GM19395 (cell line): ENCODE results near the gene TMEM250.
"Not testable (repeated sequence)": the region's sequence is repeated elsewhere in the genome, so short reads cannot be mapped to it uniquely, and the experiment has no call there.

Experiments
- ATAC-seq: cut with Tn5 transposase; IDR thresholded peaks from one replicate; pipeline ENCODE4 v1.9.1; 2021; ENCODE audit warnings: mild to moderate bottlenecking, moderate library complexity; ENCODE audit not compliant: unreplicated experiment

The TMEM250 gene

GRCh38 chr9:136118320-136119060 lies at the start of gene TMEM250:
TMEM250 (minus strand) TSS chr9:136118875; CDS start chr9:136116900, 1,975 bp downstream.
- ATAC-seq = peak; percentile 64

- no peak for ATAC-seq
Measured at GRCh38 chr9:136163248-136163850, 44.7 kb upstream of the TMEM250 start.

- ATAC-seq = no peak
Measured at GRCh38 chr9:136160995-136161610, 42.4 kb upstream of the TMEM250 start.

GRCh38 chr9:136160381-136160841 lies 41.7 kb upstream of the TMEM250 start:
- no peak for ATAC-seq

- ATAC-seq = no peak
Measured at GRCh38 chr9:136159851-136160250, 41.2 kb upstream of the TMEM250 start.

GRCh38 chr9:136157477-136158265 lies 39.0 kb upstream of the TMEM250 start:
- no peak for ATAC-seq

- no peak for ATAC-seq
Measured at GRCh38 chr9:136156209-136157120, 37.8 kb upstream of the TMEM250 start.

- no peak for ATAC-seq
Measured at GRCh38 chr9:136155576-136155975, 36.9 kb upstream of the TMEM250 start.

GRCh38 chr9:136154943-136155342 lies 36.3 kb upstream of the TMEM250 start:
- no peak for ATAC-seq

GRCh38 chr9:136153381-136154065 lies 34.8 kb upstream of the TMEM250 start:
- ATAC-seq = no peak

- ATAC-seq = no peak
Measured at GRCh38 chr9:136152931-136153330, 34.3 kb upstream of the TMEM250 start.

GRCh38 chr9:136152543-136152866 lies 33.8 kb upstream of the TMEM250 start:
- ATAC-seq = no peak

GRCh38 chr9:136151848-136152542 lies 33.3 kb upstream of the TMEM250 start:
- no peak for ATAC-seq

- no peak for ATAC-seq
Measured at GRCh38 chr9:136151214-136151804, 32.6 kb upstream of the TMEM250 start.

GRCh38 chr9:136150664-136151213 lies 32.1 kb upstream of the TMEM250 start:
- not testable (repeated sequence) for ATAC-seq

- no peak for ATAC-seq
Measured at GRCh38 chr9:136149853-136150252, 31.2 kb upstream of the TMEM250 start.

- ATAC-seq = no peak
Measured at GRCh38 chr9:136149337-136149736, 30.7 kb upstream of the TMEM250 start.

- no peak for ATAC-seq
Measured at GRCh38 chr9:136148766-136149165, 30.1 kb upstream of the TMEM250 start.
